HFFc6 (cell line): ENCODE results near the gene CTNNA1. TPM values are rescaled to one million over a fixed set of nuclear protein-coding genes. Genes with fewer than 3 reads are reported as not detected.
A peak's percentile ranks its signal among the peaks of the same experiment; 100 is the strongest.
"Not testable (repeated sequence)": the region's sequence is repeated elsewhere in the genome, so short reads cannot be mapped to it uniquely, and the experiment has no call there.

ENCODE experiments used
- DNase-seq: peaks from one replicate; pipeline ENCODE4 v3.0.0-alpha.2; 2018
- H3K27ac Mint-ChIP-seq: 2 replicates; pipeline ENCODE4 v1.8.0; 2020; ENCODE audit warnings: mild to moderate bottlenecking, mixed read lengths
- H3K27me3 Mint-ChIP-seq: 2 replicates; pipeline ENCODE4 v1.8.0; 2021; ENCODE audit warnings: mild to moderate bottlenecking, moderate library complexity, mixed read lengths; ENCODE audit not compliant: insufficient read depth
- H3K36me3 Mint-ChIP-seq: 2 replicates; pipeline ENCODE4 v1.8.0; 2021; ENCODE audit warnings: low read depth, mixed read lengths
- H3K4me1 Mint-ChIP-seq: 2 replicates; pipeline ENCODE4 v1.8.0; 2020; ENCODE audit warnings: low read depth, mixed read lengths
- H3K4me3 Mint-ChIP-seq: 2 replicates; pipeline ENCODE4 v1.8.0; 2020; ENCODE audit warnings: mild to moderate bottlenecking, moderate library complexity, mixed read lengths
- H3K9me3 Mint-ChIP-seq: 2 replicates; pipeline ENCODE4 v1.8.0; 2020; ENCODE audit warnings: mild to moderate bottlenecking, mixed read lengths
- total RNA-seq, 6 experiments: library from RNA; stranded (reverse); fragmentation: NEBNext Ultra II Directional; extraction: Animal tissue kit (Norgen Biotek cat#: 25700); gene quantifications; 2 replicates in 1 of 6; 3 replicates in 5 of 6; pipeline ENCODE4 v1.2.3, GENCODE V29; 2021
- TF ChIP-seq, protein P1 (sequence below): fragments of 200-600 bp; sonication (generic); IDR thresholded peaks from 2 replicates; pipeline ENCODE4 v1.5.0; 2021; ENCODE audit warnings: antibody characterized with exemption, mild to moderate bottlenecking

CTNNA1 gene
- total RNA-seq, 6 experiments from 2014 or later, result 282 to 342 (median 292) TPM

DNA sequence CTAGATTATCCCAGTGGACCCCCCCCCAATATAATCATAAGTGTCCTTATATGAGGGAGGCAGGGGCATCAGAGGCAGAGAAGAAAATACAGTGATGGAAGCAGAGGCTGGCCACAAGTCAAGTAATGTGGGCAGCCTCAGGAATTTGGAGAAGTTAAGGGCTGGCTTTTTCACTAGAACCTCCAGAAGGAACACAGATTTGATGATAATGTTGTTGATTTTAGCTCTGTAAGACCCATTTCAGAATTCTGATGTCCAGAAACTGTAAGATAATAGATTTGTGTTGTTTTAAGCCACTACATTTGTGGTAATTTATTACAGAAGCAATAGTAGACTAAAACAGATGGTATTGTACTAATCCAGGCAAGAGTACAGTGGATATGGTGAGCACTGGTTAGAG is 158.2 kb downstream of the CTNNA1 start:
- Mint-ChIP-seq H3K36me3 (peaks cover 48% of the 10 kb centered on the region), H3K27ac (peak overlapping the region; percentile 52)

DNA sequence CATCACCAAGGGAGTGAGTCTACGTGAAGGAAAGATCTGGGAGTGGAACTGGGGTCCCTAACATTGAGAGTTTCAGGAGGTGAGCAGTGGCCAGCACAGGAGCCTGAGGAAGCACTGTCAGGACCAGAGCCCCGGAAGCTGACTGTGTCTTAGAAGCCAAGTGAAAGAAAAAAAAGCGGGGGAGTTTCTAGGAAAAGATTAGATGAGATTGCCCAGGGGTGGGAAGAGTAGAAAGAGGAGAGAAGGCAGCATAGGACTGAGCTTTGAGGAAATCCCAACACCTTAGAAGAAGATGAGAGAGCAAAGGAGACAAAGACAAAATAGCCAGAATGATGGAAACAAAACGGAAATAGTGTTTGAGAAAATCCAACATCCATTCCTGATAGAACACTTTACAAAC is 158.9 kb downstream of the CTNNA1 start:
- TF ChIP-seq, protein P1, sequence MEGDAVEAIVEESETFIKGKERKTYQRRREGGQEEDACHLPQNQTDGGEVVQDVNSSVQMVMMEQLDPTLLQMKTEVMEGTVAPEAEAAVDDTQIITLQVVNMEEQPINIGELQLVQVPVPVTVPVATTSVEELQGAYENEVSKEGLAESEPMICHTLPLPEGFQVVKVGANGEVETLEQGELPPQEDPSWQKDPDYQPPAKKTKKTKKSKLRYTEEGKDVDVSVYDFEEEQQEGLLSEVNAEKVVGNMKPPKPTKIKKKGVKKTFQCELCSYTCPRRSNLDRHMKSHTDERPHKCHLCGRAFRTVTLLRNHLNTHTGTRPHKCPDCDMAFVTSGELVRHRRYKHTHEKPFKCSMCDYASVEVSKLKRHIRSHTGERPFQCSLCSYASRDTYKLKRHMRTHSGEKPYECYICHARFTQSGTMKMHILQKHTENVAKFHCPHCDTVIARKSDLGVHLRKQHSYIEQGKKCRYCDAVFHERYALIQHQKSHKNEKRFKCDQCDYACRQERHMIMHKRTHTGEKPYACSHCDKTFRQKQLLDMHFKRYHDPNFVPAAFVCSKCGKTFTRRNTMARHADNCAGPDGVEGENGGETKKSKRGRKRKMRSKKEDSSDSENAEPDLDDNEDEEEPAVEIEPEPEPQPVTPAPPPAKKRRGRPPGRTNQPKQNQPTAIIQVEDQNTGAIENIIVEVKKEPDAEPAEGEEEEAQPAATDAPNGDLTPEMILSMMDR, result no peak
- DNase-seq, result no peak
- Mint-ChIP-seq H3K27me3 (no peaks in the 10 kb centered on the region; the same call in 1 of the 2 replicates), H3K36me3 (peaks cover 42% of the 10 kb centered on the region), H3K4me1 (peaks cover 31% of the 10 kb centered on the region), H3K9me3 (no peaks in the 10 kb centered on the region), H3K4me3 (peak overlapping the region; percentile 9; the same call in 1 of the 2 replicates), H3K27ac (peak overlapping the region; percentile 52)

More for the DNA sequence above, 158.2 kb downstream of the CTNNA1 start:
- Mint-ChIP-seq H3K27me3 (no peaks in the 10 kb centered on the region; the same call in 1 of the 2 replicates), H3K4me1 (peaks cover 36% of the 10 kb centered on the region), H3K4me3 (peak overlapping the region; percentile 9; the same call in 1 of the 2 replicates), H3K9me3 (no peaks in the 10 kb centered on the region)
- peak; percentile 60 for DNase-seq
- TF ChIP-seq, protein P1, result no peak

DNA sequence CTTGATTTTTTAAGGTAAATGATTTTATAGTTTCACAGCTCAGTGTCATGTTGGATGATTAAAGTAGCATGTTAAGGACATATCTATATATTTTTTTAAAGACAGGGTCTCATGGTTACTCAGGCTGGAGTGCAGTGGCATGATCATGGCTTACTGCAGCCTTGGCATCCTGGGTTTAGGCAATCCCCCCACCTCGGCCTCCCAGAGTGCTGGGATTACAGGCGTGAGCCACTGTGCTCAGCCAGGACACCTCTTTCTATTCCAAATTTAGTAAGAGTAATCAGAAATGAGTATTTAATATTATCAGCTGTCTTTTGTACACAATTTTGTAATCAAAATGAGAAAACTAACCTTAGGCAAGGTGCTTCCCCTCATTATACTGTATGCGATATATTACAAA is 160.5 kb downstream of the CTNNA1 start:
- Mint-ChIP-seq H3K27me3 (no peaks in the 10 kb centered on the region; the same call in 1 of the 2 replicates), H3K4me1 (peaks cover 31% of the 10 kb centered on the region), H3K27ac (no peak overlapping the region), H3K9me3 (no peaks in the 10 kb centered on the region), H3K4me3 (no peak overlapping the region), H3K36me3 (peaks cover 31% of the 10 kb centered on the region)
- TF ChIP-seq, protein P1, result no peak
- no peak for DNase-seq

DNA sequence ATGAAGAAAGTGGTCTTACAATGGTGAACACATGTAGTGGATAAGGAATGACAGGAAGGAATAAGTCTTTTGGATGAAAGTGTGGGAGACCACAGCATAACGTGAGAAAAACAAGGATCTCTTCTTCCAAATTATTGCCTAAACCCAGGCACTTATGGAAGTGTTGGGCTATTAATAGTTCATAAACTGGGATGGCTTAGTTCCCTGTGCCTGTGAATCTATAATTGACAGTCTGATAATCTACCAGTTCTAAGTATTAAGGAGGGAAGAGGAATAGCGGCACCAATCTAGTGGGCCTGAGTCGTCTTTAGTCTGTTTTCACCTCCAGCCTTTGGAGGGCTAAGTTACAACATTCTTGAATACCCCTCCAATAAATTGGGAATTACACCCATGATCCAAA is 161.1 kb downstream of the CTNNA1 start:
- Mint-ChIP-seq H3K4me3 (no peak overlapping the region), H3K27ac (no peak overlapping the region), H3K36me3 (peaks cover 26% of the 10 kb centered on the region), H3K4me1 (peaks cover 31% of the 10 kb centered on the region), H3K9me3 (no peaks in the 10 kb centered on the region), H3K27me3 (no peaks in the 10 kb centered on the region; the same call in 1 of the 2 replicates)
- TF ChIP-seq, protein P1, result no peak
- DNase-seq, result no peak

DNA sequence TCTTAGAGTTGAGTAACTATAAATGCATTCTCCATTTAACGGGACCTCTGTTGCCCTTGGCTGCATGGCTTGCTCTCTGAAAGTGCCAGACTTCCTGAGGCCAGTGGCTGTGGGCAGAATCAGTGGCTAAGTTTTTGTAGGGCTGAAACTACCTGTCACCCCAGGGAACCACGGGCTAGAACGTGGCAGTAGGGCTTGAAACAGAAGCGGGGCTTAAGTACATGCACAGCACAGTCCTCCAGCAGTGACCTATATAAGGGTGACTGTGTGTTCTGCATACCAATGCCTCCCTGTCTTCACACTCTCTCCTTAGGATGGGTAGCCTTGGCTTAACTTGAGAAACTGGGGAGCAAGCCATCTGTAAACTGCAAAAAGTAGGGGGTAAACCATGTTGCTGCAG is 165.5 kb downstream of the CTNNA1 start:
- Mint-ChIP-seq H3K27ac (no peak overlapping the region), H3K4me1 (peaks cover 12% of the 10 kb centered on the region)
- TF ChIP-seq, protein P1, result no peak

DNA sequence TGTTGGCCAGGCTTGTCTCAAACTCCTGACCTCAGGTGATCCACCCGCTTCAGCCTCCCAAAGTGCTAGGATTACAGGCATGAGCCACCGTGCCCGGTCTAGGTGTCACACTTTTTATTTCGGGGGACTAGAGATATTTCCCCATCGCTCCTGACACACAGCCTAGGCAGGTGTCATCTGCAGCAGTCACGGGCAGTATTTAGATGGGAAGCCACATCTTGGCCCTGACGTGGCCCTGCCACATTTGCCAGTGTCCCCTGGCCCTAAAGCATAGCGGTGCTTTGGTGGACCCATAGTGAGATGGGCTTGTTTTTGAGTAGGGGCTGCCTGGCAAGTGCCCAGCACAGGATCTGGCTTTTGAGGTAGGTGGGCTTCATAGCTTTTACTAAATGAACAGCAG is 167.0 kb downstream of the CTNNA1 start:
- H3K4me3 Mint-ChIP-seq, result no peak overlapping the region
- no peak for DNase-seq
- TF ChIP-seq, protein P1, result no peak
- H3K9me3 Mint-ChIP-seq, result no peaks in the 10 kb centered on the region
- H3K27ac Mint-ChIP-seq, result no peak overlapping the region
- H3K27me3 Mint-ChIP-seq, result no peaks in the 10 kb centered on the region
- peaks cover 17% of the 10 kb centered on the region; the same call in 1 of the 2 replicates for H3K36me3 Mint-ChIP-seq
- H3K4me1 Mint-ChIP-seq, result peaks cover 12% of the 10 kb centered on the region

More for the DNA sequence above, 165.5 kb downstream of the CTNNA1 start:
- Mint-ChIP-seq H3K4me3 (no peak overlapping the region), H3K9me3 (no peaks in the 10 kb centered on the region), H3K36me3 (peaks cover 12% of the 10 kb centered on the region; the same call in 1 of the 2 replicates), H3K27me3 (no peaks in the 10 kb centered on the region)
- no peak for DNase-seq

DNA sequence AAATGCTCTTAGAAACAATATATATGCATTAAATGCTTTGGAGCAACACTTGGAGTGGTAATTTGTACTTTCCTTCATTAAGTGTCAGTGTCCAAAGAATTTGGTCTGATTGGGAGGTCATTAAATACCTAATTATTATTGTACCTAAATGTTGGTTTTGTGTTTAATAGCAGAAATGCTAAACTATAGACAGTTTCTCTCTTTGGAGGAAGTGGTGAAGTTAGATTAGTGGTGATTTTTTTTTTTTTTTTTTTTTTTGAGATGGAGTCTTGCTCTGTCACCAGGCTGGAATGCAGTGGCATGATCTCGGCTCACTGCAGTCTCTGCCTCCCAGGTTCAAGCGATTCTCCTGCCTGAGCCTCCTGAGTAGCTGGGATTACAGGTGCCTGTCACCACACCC is 168.1 kb downstream of the CTNNA1 start:
- DNase-seq, result not testable (repeated sequence)

More for the DNA sequence above, 168.1 kb downstream of the CTNNA1 start:
- Mint-ChIP-seq H3K36me3 (peaks cover 27% of the 10 kb centered on the region), H3K4me1 (peaks cover 12% of the 10 kb centered on the region), H3K27ac (peak overlapping the region; percentile 55)
- H3K9me3 Mint-ChIP-seq, H3K27me3 Mint-ChIP-seq, H3K4me3 Mint-ChIP-seq: not testable (repeated sequence)
